Esophagus squamous epithelium (tissue), 4 donors: ENCODE results near the gene HDDC3.

Source experiments
- CTCF ChIP-seq, 6 experiments: fragments of 450-650 bp in 4 of 6; fragments of 200-600 bp in 2 of 6; sonication (generic) in 2 of 6; IDR thresholded peaks; one replicate each; pipeline ENCODE4 v1.5.1; 2016 to 2019; ENCODE audit warnings: antibody characterized with exemption in 6 of 6, mild to moderate bottlenecking in 4 of 6, moderate library complexity in 4 of 6
- POLR2A ChIP-seq, 4 donors: fragments of 450-650 bp; IDR thresholded peaks; one replicate each; pipeline ENCODE4 v1.6.1; 2017; ENCODE audit warnings: antibody characterized with exemption in 4 of 4, mild to moderate bottlenecking in 4 of 4, moderate library complexity in 3 of 4

- no peak for TF ChIP-seq CTCF (IDR thresholded peaks at IDR 0.05)
- no peak for TF ChIP-seq POLR2A (IDR thresholded peaks at IDR 0.05)
These were observed 24.4 kb downstream of the HDDC3 start for GRCh38 chr15:90907838-90908507.
